Spinal cord (tissue), 10 donors: ENCODE measurements around the gene HIVEP1. TPM values are rescaled to one million over a fixed set of nuclear protein-coding genes. Genes with fewer than 3 reads are reported as not detected.
"Not testable (repeated sequence)": the region's sequence is repeated elsewhere in the genome, so short reads cannot be mapped to it uniquely, and the experiment has no call there.

Source experiments
- DNase-seq, 6 donors: peaks; one replicate each; pipeline versions ENCODE4 v3.0.0 to v3.0.0-alpha.2; 2013 to 2015; ENCODE audit warnings: low spot score in 6 of 6, low read depth in 4 of 6
- H3K27ac ChIP-seq: one replicate; pipeline ENCODE4 v1.5.1; 2013; ENCODE audit warnings: low read depth, low read length, control low read depth
- H3K27me3 ChIP-seq: one replicate; pipeline ENCODE4 v1.6.1; 2013; ENCODE audit warnings: low read length; ENCODE audit not compliant: control insufficient read depth, insufficient read depth
- H3K36me3 ChIP-seq: one replicate; pipeline ENCODE4 v1.6.1; 2013; ENCODE audit warnings: low read length; ENCODE audit not compliant: control insufficient read depth, insufficient read depth
- H3K4me1 ChIP-seq: one replicate; pipeline ENCODE4 v1.6.1; 2013; ENCODE audit warnings: low read length; ENCODE audit not compliant: control insufficient read depth, insufficient read depth
- H3K4me3 ChIP-seq: one replicate; pipeline ENCODE4 v1.5.1; 2013; ENCODE audit warnings: low read depth, low read length, control low read depth
- H3K9me3 ChIP-seq: one replicate; pipeline ENCODE4 v1.6.1; 2013; ENCODE audit warnings: low read length; ENCODE audit not compliant: control insufficient read depth, insufficient read depth
- WGBS: methylation state at CpG from one replicate; pipeline ENCODE4 v1.1.5; 2013; ENCODE audit warnings: missing lambda C conversion rate; ENCODE audit not compliant: insufficient coverage; 5-methylcytosine and 5-hydroxymethylcytosine counted together
- polyA plus RNA-seq, 2 donors: library from polyadenylated mRNA; unstranded; fragments of 120-200 nt; gene quantifications; one replicate each; pipeline ENCODE4 v1.2.1, GENCODE V29; 2013; ENCODE audit not compliant: insufficient read length in 2 of 2
- total RNA-seq, 2 donors: library from RNA; depleted of rRNA in 1 of 2; stranded (reverse); fragments of 120-200 nt in 1 of 2; fragments of >200 nt in 1 of 2; gene quantifications; one replicate each; pipeline versions ENCODE4 v1.2.3 to v1.2.4, GENCODE V29; 2013 to 2014
- donor health status: healthy.

HIVEP1 gene
- total and polyA plus RNA-seq, 4 donors: 20.4 to 29.6 (median 22.5) TPM

GRCh38 chr6:12103158-12103557 is 91.0 kb downstream of the HIVEP1 start:
- no peak for DNase-seq
- WGBS: no CpG with 5 or more reads among the region's 3 CpGs
- no peak overlapping the region for H3K4me3 ChIP-seq
- no peaks in the 10 kb centered on the region for H3K4me1 ChIP-seq
- H3K9me3 ChIP-seq: peaks cover 1% of the 10 kb centered on the region
- H3K27ac ChIP-seq: no peak overlapping the region
- no peaks in the 10 kb centered on the region for H3K27me3 ChIP-seq
- H3K36me3 ChIP-seq: no peaks in the 10 kb centered on the region

- Histone ChIP-seq H3K4me1 (no peaks in the 10 kb centered on the region), H3K36me3 (no peaks in the 10 kb centered on the region), H3K27me3 (no peaks in the 10 kb centered on the region), H3K9me3 (peaks cover 1% of the 10 kb centered on the region), H3K27ac (no peak overlapping the region), H3K4me3 (no peak overlapping the region)
- 77% methylated on average over 1 of the region's 2 CpGs for WGBS
- no peak for DNase-seq
Measured at GRCh38 chr6:12105271-12105670, 93.2 kb downstream of the HIVEP1 start.

GRCh38 chr6:12108376-12108775 is 96.3 kb downstream of the HIVEP1 start:
- H3K27me3 ChIP-seq, H3K4me1 ChIP-seq, H3K36me3 ChIP-seq, H3K9me3 ChIP-seq, DNase-seq, H3K27ac ChIP-seq, H3K4me3 ChIP-seq: not testable (repeated sequence)
- 97% methylated on average over 21 of the region's 33 CpGs for WGBS

- Histone ChIP-seq H3K36me3 (no peaks in the 10 kb centered on the region), H3K27me3 (no peaks in the 10 kb centered on the region), H3K27ac (no peak overlapping the region), H3K4me1 (peaks cover 3% of the 10 kb centered on the region), H3K9me3 (no peaks in the 10 kb centered on the region), H3K4me3 (no peak overlapping the region)
- DNase-seq: peak in 1 of 6 donors; percentile 59
- WGBS: 100% methylated on average over 2 of the region's 5 CpGs
Measured at GRCh38 chr6:12110523-12111362, 98.6 kb downstream of the HIVEP1 start.

GRCh38 chr6:12111363-12111670 is 99.2 kb downstream of the HIVEP1 start:
- DNase-seq: no peak
- peaks cover 3% of the 10 kb centered on the region for H3K9me3 ChIP-seq
- no peak overlapping the region for H3K4me3 ChIP-seq
- H3K27me3 ChIP-seq: no peaks in the 10 kb centered on the region
- peaks cover 3% of the 10 kb centered on the region for H3K4me1 ChIP-seq
- no peaks in the 10 kb centered on the region for H3K36me3 ChIP-seq
- WGBS: 94% methylated on average over 2 of the region's 2 CpGs
- no peak overlapping the region for H3K27ac ChIP-seq

GRCh38 chr6:12112540-12113189 is 100.6 kb downstream of the HIVEP1 start:
- 81% methylated on average over 6 of the region's 9 CpGs for WGBS

GRCh38 chr6:12113190-12113577 is 101.1 kb downstream of the HIVEP1 start:
- Histone ChIP-seq H3K9me3 (peaks cover 10% of the 10 kb centered on the region), H3K4me1 (peaks cover 3% of the 10 kb centered on the region), H3K4me3 (no peak overlapping the region), H3K27me3 (no peaks in the 10 kb centered on the region), H3K27ac (no peak overlapping the region), H3K36me3 (no peaks in the 10 kb centered on the region)
- 96% methylated on average over 6 of the region's 6 CpGs for WGBS
- DNase-seq: no peak

More at GRCh38 chr6:12112540-12113189, 100.6 kb downstream of the HIVEP1 start:
- no peak overlapping the region for H3K4me3 ChIP-seq
- DNase-seq: no peak
- peaks cover 9% of the 10 kb centered on the region for H3K9me3 ChIP-seq
- H3K4me1 ChIP-seq: peaks cover 3% of the 10 kb centered on the region
- no peaks in the 10 kb centered on the region for H3K36me3 ChIP-seq
- H3K27ac ChIP-seq: no peak overlapping the region
- no peaks in the 10 kb centered on the region for H3K27me3 ChIP-seq

GRCh38 chr6:12114055-12114503 is 102.0 kb downstream of the HIVEP1 start:
- peaks cover 3% of the 10 kb centered on the region for H3K4me1 ChIP-seq
- no peak for DNase-seq
- H3K27me3 ChIP-seq: no peaks in the 10 kb centered on the region
- H3K4me3 ChIP-seq: no peak overlapping the region
- no peak overlapping the region for H3K27ac ChIP-seq
- no peaks in the 10 kb centered on the region for H3K36me3 ChIP-seq
- peaks cover 10% of the 10 kb centered on the region for H3K9me3 ChIP-seq
- no CpG with 5 or more reads among the region's 6 CpGs for WGBS

- Histone ChIP-seq H3K4me3 (no peak overlapping the region), H3K36me3 (no peaks in the 10 kb centered on the region), H3K27me3 (no peaks in the 10 kb centered on the region), H3K27ac (no peak overlapping the region), H3K4me1 (peaks cover 3% of the 10 kb centered on the region), H3K9me3 (peaks cover 10% of the 10 kb centered on the region)
- no CpG with 5 or more reads among the region's 1 CpG for WGBS
- DNase-seq: no peak
Measured at GRCh38 chr6:12115001-12115400, 102.9 kb downstream of the HIVEP1 start.

GRCh38 chr6:12115492-12115891 is 103.4 kb downstream of the HIVEP1 start:
- no peak for DNase-seq
- Histone ChIP-seq H3K27ac (no peak overlapping the region), H3K4me3 (no peak overlapping the region), H3K4me1 (peaks cover 3% of the 10 kb centered on the region), H3K36me3 (no peaks in the 10 kb centered on the region), H3K27me3 (no peaks in the 10 kb centered on the region), H3K9me3 (peaks cover 10% of the 10 kb centered on the region)
- WGBS: 100% methylated on average over 3 of the region's 4 CpGs
